HAP-1 (cell line): ENCODE results near the gene ST6GALNAC3.

Source experiments
- DNase-seq, 2 experiments: peaks; one replicate each; pipeline ENCODE4 v3.0.0-alpha.2; 2016 to 2020; ENCODE audit warnings: low spot score in 2 of 2
- H3K27me3 ChIP-seq: fragments of 250-450 bp; sonication (Bioruptor Pico); 2 replicates; pipeline ENCODE4 v1.5.1; 2020; ENCODE audit warnings: low read depth, mild to moderate bottlenecking, moderate library complexity
- H3K36me3 ChIP-seq: fragments of 250-450 bp; sonication (Bioruptor Pico); replicated peaks from 2 replicates; pipeline ENCODE4 v1.5.1; 2020; ENCODE audit warnings: mild to moderate bottlenecking
- H3K4me1 ChIP-seq: fragments of 250-450 bp; sonication (Bioruptor Pico); 2 replicates; pipeline ENCODE4 v1.5.1; 2020; ENCODE audit warnings: mild to moderate bottlenecking
- H3K4me3 ChIP-seq: fragments of 250-450 bp; sonication (Bioruptor Pico); 2 replicates; pipeline ENCODE4 v1.5.1; 2020; ENCODE audit warnings: mild to moderate bottlenecking, moderate library complexity
- H3K9me3 ChIP-seq: fragments of 250-450 bp; sonication (Bioruptor Pico); 2 replicates; pipeline ENCODE4 v1.5.1; 2020; ENCODE audit warnings: mild to moderate bottlenecking, moderate library complexity
- in situ Hi-C: fragments of 300-500 bp; cut with MboI; formaldehyde crosslinking; loops from 3 replicates; pipeline ENCODE4 v1.14.3; 2020; ENCODE audit warnings: low sequenced_read_pairs, inconsistent platforms, mixed read lengths

Gene ST6GALNAC3

DNA sequence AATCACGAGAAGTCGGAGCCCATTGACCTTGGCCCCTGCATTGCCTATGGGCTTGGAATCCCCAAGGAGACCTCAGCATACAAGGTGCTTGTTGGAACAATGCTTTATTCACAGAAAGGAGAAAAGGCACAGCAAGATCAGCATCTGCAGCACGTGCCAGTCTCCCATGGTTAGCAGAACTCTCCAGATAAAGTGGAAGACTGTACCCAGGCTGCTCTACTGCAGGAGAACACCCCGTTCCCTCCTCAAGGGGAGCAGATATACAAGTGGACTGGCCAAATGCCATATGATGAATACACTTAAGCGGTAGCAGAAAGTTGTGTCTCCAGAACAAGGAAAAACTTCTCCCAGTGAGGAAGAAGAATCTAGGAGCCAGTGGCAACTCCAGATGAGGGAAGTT lies 53.5 kb downstream of the ST6GALNAC3 start:
- H3K4me3 ChIP-seq: no peak overlapping the region
- no peaks in the 10 kb centered on the region for H3K27me3 ChIP-seq
- H3K4me1 ChIP-seq: no peaks in the 10 kb centered on the region
- in situ Hi-C loops: no loop called here
- DNase-seq: no peak
- H3K9me3 ChIP-seq: no peaks in the 10 kb centered on the region
- no peaks in the 10 kb centered on the region for H3K36me3 ChIP-seq

DNA sequence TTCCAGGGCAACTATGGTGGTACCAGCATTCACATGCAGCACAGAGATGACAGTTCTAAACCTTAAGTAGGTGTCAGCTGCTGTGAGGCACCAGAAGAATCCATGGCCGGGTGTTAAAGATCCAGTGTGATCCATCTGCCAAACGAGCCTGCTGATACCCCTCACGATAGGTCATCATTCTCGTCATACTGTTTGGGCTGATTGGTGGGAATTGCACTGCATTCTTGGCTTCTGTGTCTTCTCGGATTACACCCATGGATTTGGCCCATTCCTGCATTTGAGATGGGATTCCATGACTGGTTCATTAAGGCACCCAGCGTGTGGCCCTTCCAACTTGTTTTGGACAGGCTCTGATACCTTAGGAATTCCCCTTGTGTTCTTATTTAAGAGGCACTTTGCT lies 55.2 kb downstream of the ST6GALNAC3 start:
- no peaks in the 10 kb centered on the region for H3K4me1 ChIP-seq
- no peak for DNase-seq
- H3K27me3 ChIP-seq: no peaks in the 10 kb centered on the region
- H3K9me3 ChIP-seq: no peaks in the 10 kb centered on the region
- in situ Hi-C loops: no loop called here
- no peaks in the 10 kb centered on the region for H3K36me3 ChIP-seq
- no peak overlapping the region for H3K4me3 ChIP-seq

DNA sequence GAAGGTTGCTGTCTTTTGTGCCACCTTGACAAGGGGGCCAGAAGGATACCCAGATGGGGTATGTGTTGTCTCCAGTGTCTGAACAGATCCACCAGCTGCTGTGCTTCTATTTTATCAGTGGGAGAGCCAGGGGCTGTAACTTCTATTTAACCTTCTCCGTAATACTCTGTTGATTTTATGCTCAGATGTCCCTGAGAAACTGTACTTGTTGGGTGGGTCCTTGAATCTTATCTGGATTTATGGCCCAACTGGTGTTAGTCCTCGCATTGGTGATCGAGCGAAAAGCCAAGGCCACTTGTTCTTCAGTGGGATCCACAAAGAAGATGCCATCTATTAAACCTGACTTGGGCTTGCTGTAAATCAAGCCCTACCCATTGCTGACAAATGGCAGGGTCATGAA lies 56.4 kb downstream of the ST6GALNAC3 start:
- in situ Hi-C loops: no loop called here
- H3K36me3 ChIP-seq: no peaks in the 10 kb centered on the region
- DNase-seq: no peak

DNA sequence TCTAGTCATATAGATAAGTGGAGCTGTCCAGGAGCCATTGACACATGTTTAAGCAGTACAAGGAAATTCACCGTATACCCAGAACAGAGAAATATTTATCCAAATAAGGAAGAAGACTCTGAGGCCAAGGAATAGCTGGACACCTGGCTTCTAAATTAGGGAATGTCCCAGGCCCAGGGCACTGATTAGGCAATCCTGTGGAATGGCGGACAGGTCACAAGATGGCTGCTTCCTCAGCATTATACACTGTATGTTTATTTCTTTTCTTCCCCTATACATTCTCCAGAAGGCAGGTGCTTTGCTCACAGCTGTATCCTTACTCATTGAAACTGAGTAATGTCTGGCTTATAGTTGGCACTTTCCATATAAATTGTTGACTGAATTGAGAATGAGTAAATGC lies 59.4 kb downstream of the ST6GALNAC3 start:
- no peak for DNase-seq
- in situ Hi-C loops: no loop called here
- H3K9me3 ChIP-seq: no peaks in the 10 kb centered on the region
- no peaks in the 10 kb centered on the region for H3K36me3 ChIP-seq
- peaks cover 3% of the 10 kb centered on the region; the same call in 1 of the 2 replicates for H3K27me3 ChIP-seq
- no peak overlapping the region for H3K4me3 ChIP-seq
- no peaks in the 10 kb centered on the region for H3K4me1 ChIP-seq

More for the DNA sequence above, 56.4 kb downstream of the ST6GALNAC3 start:
- Histone ChIP-seq H3K27me3 (no peaks in the 10 kb centered on the region), H3K9me3 (no peaks in the 10 kb centered on the region), H3K4me3 (no peak overlapping the region), H3K4me1 (no peaks in the 10 kb centered on the region)

DNA sequence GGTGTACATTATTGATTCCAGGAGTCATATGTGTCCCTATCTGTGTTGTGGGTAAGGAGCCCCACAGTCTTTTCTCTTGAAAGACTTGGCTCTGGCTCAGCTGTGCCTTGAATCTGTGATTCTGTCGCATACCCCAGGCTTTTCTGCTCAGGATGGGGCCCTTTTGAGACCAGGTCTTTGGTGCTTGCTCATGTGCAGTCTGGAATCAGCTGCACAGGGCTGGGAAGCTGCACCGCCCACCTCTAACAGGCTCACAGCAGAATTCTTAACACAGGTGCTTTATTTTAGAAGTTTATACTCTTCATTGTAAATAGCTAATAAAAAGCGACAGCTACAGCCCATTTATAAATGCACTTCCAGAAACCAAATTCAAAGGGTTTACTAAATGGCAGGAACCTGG lies 61.3 kb downstream of the ST6GALNAC3 start:
- peaks cover 3% of the 10 kb centered on the region; the same call in 1 of the 2 replicates for H3K27me3 ChIP-seq
- H3K4me1 ChIP-seq: no peaks in the 10 kb centered on the region
- DNase-seq: no peak
- no peak overlapping the region for H3K4me3 ChIP-seq
- no peaks in the 10 kb centered on the region for H3K9me3 ChIP-seq
- no peaks in the 10 kb centered on the region for H3K36me3 ChIP-seq
- in situ Hi-C loops: no loop called here

DNA sequence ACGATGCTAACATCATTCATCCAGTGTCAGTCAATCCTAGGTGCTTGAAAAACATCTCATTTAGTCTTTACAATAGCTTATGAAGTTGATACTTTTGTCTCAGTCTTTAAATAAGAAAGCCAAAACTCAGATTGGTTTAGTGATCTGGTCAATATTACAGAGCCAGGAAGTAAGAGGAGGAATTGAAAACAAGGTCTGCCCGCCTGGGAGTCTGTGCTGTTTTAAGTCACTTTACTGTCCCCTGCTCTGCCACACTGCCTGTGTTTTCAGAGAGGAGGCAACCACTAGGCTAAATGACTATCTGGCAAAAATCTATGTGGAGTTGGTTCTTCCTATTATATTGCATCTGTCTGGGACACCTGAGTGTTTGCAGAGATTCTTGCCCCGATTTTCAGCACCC lies 62.3 kb downstream of the ST6GALNAC3 start:
- H3K4me1 ChIP-seq: no peaks in the 10 kb centered on the region
- in situ Hi-C loops: no loop called here
- no peaks in the 10 kb centered on the region for H3K36me3 ChIP-seq
- peaks cover 3% of the 10 kb centered on the region; the same call in 1 of the 2 replicates for H3K27me3 ChIP-seq
- H3K4me3 ChIP-seq: no peak overlapping the region
- DNase-seq: no peak
- no peaks in the 10 kb centered on the region for H3K9me3 ChIP-seq

DNA sequence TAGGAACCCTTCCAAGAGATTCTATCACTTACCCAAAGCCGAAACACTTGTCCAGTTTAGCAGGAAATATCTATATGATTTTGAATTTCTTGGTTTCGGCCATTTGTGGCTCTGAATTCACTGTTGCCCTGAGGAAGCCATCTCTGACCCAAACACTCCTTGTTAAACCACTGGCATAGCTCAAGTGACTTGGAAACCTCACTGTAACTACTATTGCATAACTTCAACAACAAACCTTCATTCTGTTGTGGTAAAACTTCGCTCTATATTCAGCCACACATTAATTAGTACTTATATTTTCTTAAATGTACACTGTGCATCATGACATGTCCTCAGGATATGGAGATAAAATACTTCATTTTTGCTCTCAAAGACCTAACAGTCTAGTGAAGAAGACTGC lies 63.2 kb downstream of the ST6GALNAC3 start:
- in situ Hi-C loops: no loop called here
- H3K4me1 ChIP-seq: no peaks in the 10 kb centered on the region
- H3K9me3 ChIP-seq: no peaks in the 10 kb centered on the region
- no peak overlapping the region for H3K4me3 ChIP-seq
- peaks cover 3% of the 10 kb centered on the region; the same call in 1 of the 2 replicates for H3K27me3 ChIP-seq
- no peaks in the 10 kb centered on the region for H3K36me3 ChIP-seq
- no peak for DNase-seq

DNA sequence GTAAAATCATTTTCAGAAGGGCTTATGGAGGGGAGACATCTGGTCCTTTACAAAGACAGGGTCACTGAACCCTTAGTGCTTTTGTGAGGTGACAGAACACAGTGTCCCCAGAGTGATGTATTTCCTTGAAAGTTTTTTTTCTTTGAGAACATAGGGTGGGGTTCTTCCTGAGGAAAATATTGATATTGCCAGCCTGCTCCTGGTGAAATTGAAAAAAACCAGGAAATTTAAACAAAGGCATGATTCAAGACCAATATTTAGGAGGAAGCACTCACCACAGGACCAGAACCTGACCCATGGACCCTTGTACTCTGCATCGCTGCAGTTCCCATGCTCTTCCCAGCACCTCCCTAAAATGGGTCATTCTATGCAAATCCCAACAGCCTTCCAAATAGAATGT lies 63.7 kb downstream of the ST6GALNAC3 start:
- Histone ChIP-seq H3K4me1 (no peaks in the 10 kb centered on the region), H3K27me3 (peaks cover 3% of the 10 kb centered on the region; the same call in 1 of the 2 replicates), H3K9me3 (no peaks in the 10 kb centered on the region), H3K4me3 (no peak overlapping the region), H3K36me3 (no peaks in the 10 kb centered on the region)
- in situ Hi-C loops: no loop called here
- DNase-seq: no peak

DNA sequence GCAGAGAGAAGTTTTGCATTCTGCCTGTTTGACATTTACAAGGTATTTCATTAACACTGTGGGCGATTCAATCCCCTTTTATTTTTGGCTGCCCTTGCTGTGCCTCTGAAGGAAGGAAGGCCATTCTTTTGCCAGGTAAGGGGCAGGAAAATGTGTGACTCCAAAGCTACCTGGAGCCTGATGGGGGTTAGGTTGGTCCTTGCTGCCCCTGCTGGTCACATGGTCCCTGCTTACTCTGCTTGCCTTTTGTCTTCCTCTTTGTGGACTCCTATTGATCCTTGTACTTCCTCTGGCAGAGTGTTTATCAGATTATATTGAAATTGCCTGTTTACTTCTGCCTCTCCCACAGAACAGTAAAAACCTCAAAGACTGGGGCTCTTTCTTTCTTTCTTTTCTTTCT lies 65.7 kb downstream of the ST6GALNAC3 start:
- Histone ChIP-seq H3K27me3 (peaks cover 3% of the 10 kb centered on the region; the same call in 1 of the 2 replicates), H3K4me3 (no peak overlapping the region), H3K4me1 (no peaks in the 10 kb centered on the region), H3K36me3 (no peaks in the 10 kb centered on the region), H3K9me3 (no peaks in the 10 kb centered on the region)
- DNase-seq: no peak
- in situ Hi-C loops: no loop called here

DNA sequence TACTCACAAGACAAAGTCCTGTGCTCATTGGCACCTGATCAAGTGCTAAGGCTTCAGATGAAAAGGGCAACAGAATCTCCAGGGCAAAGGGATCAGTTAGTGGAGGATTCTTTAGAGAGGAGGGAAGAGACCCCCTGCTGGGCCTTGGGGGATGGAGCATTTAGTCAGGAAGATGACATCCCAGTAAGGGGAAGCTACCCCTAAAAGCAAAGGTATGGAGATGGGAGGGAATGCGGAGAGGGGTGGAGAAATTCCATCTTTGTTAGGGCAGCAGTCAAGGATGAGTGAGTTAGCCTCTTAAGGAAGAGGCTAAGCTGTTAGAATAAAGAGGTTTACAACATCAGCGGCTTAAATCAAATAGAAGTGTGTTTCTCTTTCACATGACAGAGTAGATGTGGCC lies 67.4 kb downstream of the ST6GALNAC3 start:
- no peak overlapping the region for H3K4me3 ChIP-seq
- in situ Hi-C loops: no loop called here
- H3K36me3 ChIP-seq: no peaks in the 10 kb centered on the region
- DNase-seq: no peak
- peaks cover 2% of the 10 kb centered on the region; the same call in 1 of the 2 replicates for H3K27me3 ChIP-seq
- H3K9me3 ChIP-seq: no peaks in the 10 kb centered on the region
- no peaks in the 10 kb centered on the region for H3K4me1 ChIP-seq

DNA sequence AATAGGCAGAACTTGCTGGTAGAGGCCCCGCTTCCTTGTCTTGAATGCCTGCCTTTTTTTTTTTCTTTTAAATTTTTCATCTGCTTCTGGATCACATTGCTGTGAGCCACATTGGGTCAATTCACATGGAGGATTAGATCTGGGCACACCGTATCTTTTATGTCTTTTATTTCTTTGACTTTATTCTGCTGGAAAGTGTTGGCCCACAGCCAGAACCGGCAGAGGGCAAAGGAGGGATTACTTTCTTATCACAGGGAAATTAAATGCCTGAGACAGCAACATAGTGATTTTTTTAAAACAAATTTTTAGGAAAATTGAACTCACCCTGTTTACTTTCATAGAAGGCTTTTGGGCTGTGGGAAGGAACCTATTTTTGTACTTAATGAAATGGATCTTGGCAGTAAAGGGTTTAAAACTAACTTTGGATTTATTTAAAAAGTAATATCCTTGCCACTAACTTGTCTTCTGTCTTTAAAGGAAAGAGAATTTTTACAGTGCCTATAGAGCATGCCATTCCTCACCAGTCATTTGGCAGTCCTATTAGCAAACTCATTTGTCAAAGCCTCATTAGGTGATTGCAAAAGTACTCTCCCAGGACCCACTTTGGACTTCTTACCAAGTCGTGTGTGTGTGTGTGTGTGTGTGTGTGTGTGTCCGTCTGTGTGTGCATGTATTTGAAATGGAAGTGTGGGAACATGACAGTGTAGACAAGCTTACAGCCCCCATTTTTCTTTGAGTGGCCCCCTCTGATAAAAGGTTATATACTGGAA lies 68.4 kb downstream of the ST6GALNAC3 start:
- no peak for DNase-seq
- H3K4me3 ChIP-seq: no peak overlapping the region
- in situ Hi-C loops: no loop called here
- H3K4me1 ChIP-seq: no peaks in the 10 kb centered on the region
- H3K27me3 ChIP-seq: peaks cover 2% of the 10 kb centered on the region; the same call in 1 of the 2 replicates
- no peaks in the 10 kb centered on the region for H3K36me3 ChIP-seq
- H3K9me3 ChIP-seq: no peaks in the 10 kb centered on the region

DNA sequence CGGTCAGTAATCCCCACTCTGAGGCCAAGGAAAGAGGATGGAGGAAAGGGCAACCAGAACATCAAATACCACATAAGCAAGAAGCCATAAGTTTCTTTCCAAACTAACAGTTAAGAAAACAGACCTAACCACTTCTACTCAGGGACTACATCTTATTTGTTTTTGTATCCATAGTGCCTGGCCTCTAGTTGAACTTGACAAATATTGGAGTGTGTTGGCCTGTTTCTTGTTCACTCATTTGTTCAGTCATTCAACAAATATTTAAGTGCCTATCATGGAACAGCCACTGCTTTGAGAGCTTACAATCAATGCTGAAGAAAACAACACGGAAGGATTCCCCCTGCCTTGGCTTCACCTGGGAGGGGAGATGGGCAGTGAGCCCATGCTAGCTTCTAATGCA lies 69.7 kb downstream of the ST6GALNAC3 start:
- in situ Hi-C loops: no loop called here

DNA sequence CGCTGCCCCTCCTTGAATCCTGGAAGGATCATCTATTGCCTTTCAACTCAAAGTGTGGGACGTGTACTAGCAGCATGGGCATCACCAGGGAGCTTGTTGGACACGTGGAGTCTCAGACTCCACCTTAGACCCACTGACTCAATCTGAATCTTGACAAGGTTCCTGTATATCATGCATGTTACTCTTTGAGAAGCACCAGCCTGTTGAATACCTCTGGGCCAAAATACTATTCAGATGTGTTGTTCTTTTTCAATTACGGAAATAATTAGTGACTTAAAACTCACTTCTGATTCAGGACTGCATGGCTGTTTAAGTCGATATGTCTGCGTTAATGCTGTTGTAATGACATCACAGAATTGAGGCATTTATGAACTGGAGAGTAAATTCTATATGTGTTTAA lies 70.8 kb downstream of the ST6GALNAC3 start:
- no peaks in the 10 kb centered on the region for H3K4me1 ChIP-seq
- no peaks in the 10 kb centered on the region for H3K9me3 ChIP-seq
- H3K36me3 ChIP-seq: no peaks in the 10 kb centered on the region
- H3K27me3 ChIP-seq: peaks cover 2% of the 10 kb centered on the region; the same call in 1 of the 2 replicates
- DNase-seq: no peak
- H3K4me3 ChIP-seq: no peak overlapping the region
- in situ Hi-C loops: no loop called here

More for the DNA sequence above, 69.7 kb downstream of the ST6GALNAC3 start:
- no peaks in the 10 kb centered on the region for H3K36me3 ChIP-seq
- no peak for DNase-seq
- H3K4me3 ChIP-seq: no peak overlapping the region
- peaks cover 2% of the 10 kb centered on the region; the same call in 1 of the 2 replicates for H3K27me3 ChIP-seq
- no peaks in the 10 kb centered on the region for H3K9me3 ChIP-seq
- H3K4me1 ChIP-seq: no peaks in the 10 kb centered on the region

DNA sequence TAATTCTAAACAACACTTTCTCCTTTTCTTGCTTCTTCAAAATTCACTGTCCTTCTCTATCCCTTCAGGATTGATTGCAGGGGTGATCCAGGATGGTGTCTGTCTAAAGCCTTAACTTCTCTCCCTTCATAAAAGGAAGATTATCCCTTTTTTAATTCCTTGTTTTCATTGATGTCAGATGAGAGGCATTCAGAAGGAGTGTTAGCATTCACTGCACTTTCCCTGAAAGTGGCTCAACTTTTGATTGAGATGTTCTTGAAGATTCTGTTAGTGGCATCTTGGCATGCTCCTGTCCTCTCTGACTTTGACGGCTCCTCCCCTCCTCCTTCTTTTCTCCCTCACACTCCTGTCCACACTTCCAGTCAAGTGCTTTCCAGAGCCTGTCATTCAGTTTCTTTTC lies 71.6 kb downstream of the ST6GALNAC3 start:
- Histone ChIP-seq H3K27me3 (peaks cover 2% of the 10 kb centered on the region; the same call in 1 of the 2 replicates), H3K4me3 (no peak overlapping the region), H3K4me1 (no peaks in the 10 kb centered on the region), H3K36me3 (no peaks in the 10 kb centered on the region), H3K9me3 (no peaks in the 10 kb centered on the region)
- in situ Hi-C loops: no loop called here
- DNase-seq: no peak
